Hepatocyte (in vitro differentiated cells): ENCODE results near the gene MRPL37.

Experiments used
- CTCF ChIP-seq: fragments of 200-600 bp; sonication (generic); IDR thresholded peaks from 2 replicates; pipeline ENCODE4 v1.5.1; 2016; ENCODE audit warnings: antibody characterized with exemption, mild to moderate bottlenecking; ENCODE audit not compliant: poor library complexity
- EZH2 ChIP-seq: fragments of 200-600 bp; sonication (generic); IDR thresholded peaks from 2 replicates; pipeline ENCODE4 v1.6.1; 2016; ENCODE audit warnings: antibody characterized with exemption, mild to moderate bottlenecking, borderline replicate concordance
- EZH2phosphoT487 ChIP-seq: fragments of 200-600 bp; sonication (generic); IDR thresholded peaks from one replicate; pipeline ENCODE4 v1.6.1; 2018; ENCODE audit warnings: antibody characterized with exemption, mild to moderate bottlenecking, low read depth, moderate library complexity; ENCODE audit not compliant: unreplicated experiment, severe bottlenecking

GRCh38 chr1:54190526-54190925 is 9.4 kb upstream of the MRPL37 start:
- no peak for TF ChIP-seq CTCF
- no peak for TF ChIP-seq EZH2
- no peak for TF ChIP-seq EZH2phosphoT487
